Measurements from ENCODE around the gene UBE2V1. TPM values are rescaled to one million over a fixed set of nuclear protein-coding genes. Genes with fewer than 3 reads are reported as not detected.

Gene UBE2V1
- total RNA-seq, 1 experiment from 2014 or later, result 119 TPM

DNA sequence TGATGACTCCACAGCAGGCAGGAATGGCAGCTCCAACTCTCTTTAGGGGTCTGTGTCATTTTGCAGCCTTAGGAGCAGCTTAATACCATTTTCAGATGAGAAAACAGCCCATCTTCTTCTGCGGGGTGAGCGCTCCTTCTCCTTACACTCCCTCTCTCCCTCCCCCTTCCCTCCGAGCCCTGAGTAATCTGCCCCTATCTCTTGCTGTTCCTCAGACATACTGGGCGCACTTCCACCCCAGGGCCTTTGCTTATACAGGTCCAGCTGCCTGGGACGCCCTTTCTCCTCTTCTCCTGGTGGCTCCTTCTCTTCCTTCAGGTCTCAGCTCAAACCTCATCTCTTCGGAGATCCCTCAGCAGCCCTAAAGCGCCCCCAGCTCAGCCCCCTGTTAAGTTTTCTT lies 75.4 kb downstream of the UBE2V1 start:
- POLR2A ChIA-PET (ENCODE audit: unreplicated experiment), result interaction anchor here (0.6 kb wide), 1 partner anchor 518 kb away, joined by 3 read pairs; no protein-coding TSS in a partner anchor
- H3K4me3 ChIP-seq (ENCODE audit: low read length), result no peak overlapping the region
- no peak for DNase-seq
- ATAC-seq, result no peak
- H3K9me2 ChIP-seq (replicated peaks; ENCODE audit: low read length), result no peaks in the 10 kb centered on the region
- H3K79me2 ChIP-seq (ENCODE audit: low read length), result no peaks in the 10 kb centered on the region
- H3K4me1 ChIP-seq (ENCODE audit: insufficient read depth, low read length), result peaks cover 24% of the 10 kb centered on the region
- H2AFZ ChIP-seq (ENCODE audit: low read length), result no peak overlapping the region
- H3K27me3 ChIP-seq (ENCODE audit: low read length), result no peaks in the 10 kb centered on the region
- TF ChIP-seq, protein P1, sequence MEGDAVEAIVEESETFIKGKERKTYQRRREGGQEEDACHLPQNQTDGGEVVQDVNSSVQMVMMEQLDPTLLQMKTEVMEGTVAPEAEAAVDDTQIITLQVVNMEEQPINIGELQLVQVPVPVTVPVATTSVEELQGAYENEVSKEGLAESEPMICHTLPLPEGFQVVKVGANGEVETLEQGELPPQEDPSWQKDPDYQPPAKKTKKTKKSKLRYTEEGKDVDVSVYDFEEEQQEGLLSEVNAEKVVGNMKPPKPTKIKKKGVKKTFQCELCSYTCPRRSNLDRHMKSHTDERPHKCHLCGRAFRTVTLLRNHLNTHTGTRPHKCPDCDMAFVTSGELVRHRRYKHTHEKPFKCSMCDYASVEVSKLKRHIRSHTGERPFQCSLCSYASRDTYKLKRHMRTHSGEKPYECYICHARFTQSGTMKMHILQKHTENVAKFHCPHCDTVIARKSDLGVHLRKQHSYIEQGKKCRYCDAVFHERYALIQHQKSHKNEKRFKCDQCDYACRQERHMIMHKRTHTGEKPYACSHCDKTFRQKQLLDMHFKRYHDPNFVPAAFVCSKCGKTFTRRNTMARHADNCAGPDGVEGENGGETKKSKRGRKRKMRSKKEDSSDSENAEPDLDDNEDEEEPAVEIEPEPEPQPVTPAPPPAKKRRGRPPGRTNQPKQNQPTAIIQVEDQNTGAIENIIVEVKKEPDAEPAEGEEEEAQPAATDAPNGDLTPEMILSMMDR (conservative IDR thresholded peaks at IDR 0.05; ENCODE audit: low read depth, low read length), result no peak
- no peak for TF ChIP-seq EZH2phosphoT487 (IDR thresholded peaks at IDR 0.05; ENCODE audit: borderline replicate concordance, low read length)
- no peak for TF ChIP-seq EZH2 (IDR thresholded peaks at IDR 0.05; ENCODE audit: low read length, unreplicated experiment)
- no TSS peak for BruUV-seq (replicated peaks)
- H3K36me3 ChIP-seq (ENCODE audit: low read depth, low read length), result no peaks in the 10 kb centered on the region
- no peaks in the 10 kb centered on the region for H3F3A ChIP-seq (ENCODE audit: low read length, unreplicated experiment)
- no peak overlapping the region for H3K9ac ChIP-seq (ENCODE audit: low read length)
- H4K20me1 ChIP-seq (ENCODE audit: low read length), result no peaks in the 10 kb centered on the region
- H3K9me3 ChIP-seq (ENCODE audit: low read length), result no peaks in the 10 kb centered on the region
- intact Hi-C loops (cut with micrococcal nuclease), result no loop called here
- no peak overlapping the region for H3K27ac ChIP-seq (ENCODE audit: low read length)
- CTCF ChIA-PET, result interaction anchor here (0.7 kb wide), 1 partner anchor 73 kb away, joined by 3 read pairs; no protein-coding TSS in a partner anchor
- no peak overlapping the region for H3K4me2 ChIP-seq (ENCODE audit: low read length)

DNA sequence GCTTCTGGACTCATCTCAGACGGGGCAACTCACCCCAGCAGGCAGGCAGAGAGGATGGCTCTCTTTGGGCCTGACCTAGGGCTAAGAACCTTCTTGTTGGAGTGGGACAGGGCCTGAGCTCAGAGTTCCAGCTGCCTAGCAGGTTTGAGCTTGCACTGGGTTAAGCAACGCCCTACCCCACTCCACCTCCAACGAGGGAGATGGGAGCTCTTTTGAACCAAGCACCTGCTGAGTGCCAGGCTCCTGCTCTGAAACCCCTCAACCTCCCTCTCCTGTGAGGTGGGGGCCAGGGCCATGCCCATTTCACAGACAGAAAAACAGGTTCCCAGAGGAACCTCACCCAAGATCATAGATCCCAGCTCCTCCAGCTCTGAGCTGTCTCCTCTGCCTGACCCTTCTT lies 75.8 kb downstream of the UBE2V1 start:
- intact Hi-C loops (cut with micrococcal nuclease), result no loop called here
- no TSS peak for BruUV-seq (replicated peaks)
- POLR2A ChIA-PET (ENCODE audit: unreplicated experiment), result interaction anchor here (0.6 kb wide), 1 partner anchor 518 kb away, joined by 3 read pairs; no protein-coding TSS in a partner anchor
- no peak overlapping the region for H2AFZ ChIP-seq (ENCODE audit: low read length)
- no peak overlapping the region for H3K4me2 ChIP-seq (ENCODE audit: low read length)
- H3K27ac ChIP-seq (ENCODE audit: low read length), result no peak overlapping the region
- peaks cover 24% of the 10 kb centered on the region for H3K4me1 ChIP-seq (ENCODE audit: insufficient read depth, low read length)
- H3K36me3 ChIP-seq (ENCODE audit: low read depth, low read length), result no peaks in the 10 kb centered on the region
- ATAC-seq (no peak), DNase-seq (no peak)
- H4K20me1 ChIP-seq (ENCODE audit: low read length), result no peaks in the 10 kb centered on the region
- no peaks in the 10 kb centered on the region for H3K9me2 ChIP-seq (replicated peaks; ENCODE audit: low read length)
- TF ChIP-seq EZH2phosphoT487 (IDR thresholded peaks at IDR 0.05; ENCODE audit: borderline replicate concordance, low read length), result no peak
- no peak for TF ChIP-seq EZH2 (IDR thresholded peaks at IDR 0.05; ENCODE audit: low read length, unreplicated experiment)
- TF ChIP-seq, protein P1 (conservative IDR thresholded peaks at IDR 0.05; ENCODE audit: low read depth, low read length), result no peak
- no peaks in the 10 kb centered on the region for H3K9me3 ChIP-seq (ENCODE audit: low read length)
- H3K79me2 ChIP-seq (ENCODE audit: low read length), result no peaks in the 10 kb centered on the region
- no peak overlapping the region for H3K4me3 ChIP-seq (ENCODE audit: low read length)
- no peaks in the 10 kb centered on the region for H3F3A ChIP-seq (ENCODE audit: low read length, unreplicated experiment)
- no peaks in the 10 kb centered on the region for H3K27me3 ChIP-seq (ENCODE audit: low read length)
- CTCF ChIA-PET, result interaction anchor here (0.7 kb wide), 1 partner anchor 73 kb away, joined by 3 read pairs; no protein-coding TSS in a partner anchor
- H3K9ac ChIP-seq (ENCODE audit: low read length), result no peak overlapping the region

DNA sequence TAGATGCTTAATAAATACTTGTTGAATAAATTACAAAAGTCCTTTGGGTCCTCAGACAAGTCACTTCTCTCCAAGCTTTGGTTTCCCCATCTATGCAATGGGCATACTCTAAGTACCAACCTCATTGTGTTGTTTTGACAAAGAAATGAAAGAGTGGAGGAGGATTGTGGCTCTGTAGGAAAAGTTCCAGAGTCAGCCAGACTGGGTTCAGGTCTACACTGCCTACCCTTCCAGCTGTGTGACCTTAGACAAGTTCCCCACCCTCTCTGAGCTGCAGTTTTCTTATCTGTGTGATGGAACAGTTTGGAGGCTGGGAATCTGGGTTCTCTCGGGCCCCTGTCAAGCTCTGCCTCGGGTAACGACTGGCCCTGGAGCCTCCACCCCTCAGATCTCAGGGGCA lies 76.2 kb downstream of the UBE2V1 start:
- Histone ChIP-seq H3K27ac (ENCODE audit: low read length) (no peak overlapping the region), H3K9ac (ENCODE audit: low read length) (no peak overlapping the region), H3K4me1 (ENCODE audit: insufficient read depth, low read length) (peaks cover 24% of the 10 kb centered on the region), H3K36me3 (ENCODE audit: low read depth, low read length) (no peaks in the 10 kb centered on the region), H3F3A (ENCODE audit: low read length, unreplicated experiment) (no peaks in the 10 kb centered on the region), H2AFZ (ENCODE audit: low read length) (no peak overlapping the region), H4K20me1 (ENCODE audit: low read length) (no peaks in the 10 kb centered on the region), H3K79me2 (ENCODE audit: low read length) (no peaks in the 10 kb centered on the region), H3K4me2 (ENCODE audit: low read length) (no peak overlapping the region), H3K4me3 (ENCODE audit: low read length) (no peak overlapping the region), H3K9me3 (ENCODE audit: low read length) (no peaks in the 10 kb centered on the region), H3K9me2 (replicated peaks; ENCODE audit: low read length) (no peaks in the 10 kb centered on the region), H3K27me3 (ENCODE audit: low read length) (no peaks in the 10 kb centered on the region)
- DNase-seq (no peak), ATAC-seq (no peak)
- no peak for TF ChIP-seq EZH2phosphoT487 (IDR thresholded peaks at IDR 0.05; ENCODE audit: borderline replicate concordance, low read length)
- TF ChIP-seq, protein P1 (conservative IDR thresholded peaks at IDR 0.05; ENCODE audit: low read depth, low read length), result no peak
- TF ChIP-seq EZH2 (IDR thresholded peaks at IDR 0.05; ENCODE audit: low read length, unreplicated experiment), result no peak
- no TSS peak for BruUV-seq (replicated peaks)
- ChIA-PET POLR2A (ENCODE audit: unreplicated experiment) (no interaction called here), CTCF (interaction anchor here (0.7 kb wide), 1 partner anchor 72 kb away, joined by 3 read pairs; no protein-coding TSS in a partner anchor)
- intact Hi-C loops (cut with micrococcal nuclease), result no loop called here
